WTC11 (cell line): ENCODE data around the gene TMEM178B.

Source experiments
- RELA ChIP-seq: sonication (generic); formaldehyde crosslinking; IDR thresholded peaks from 2 replicates; pipeline ENCODE4 v1.8.1; 2022; ENCODE audit warnings: missing genetic modification reagents, mild to moderate bottlenecking, borderline replicate concordance
- SP1 ChIP-seq: sonication (generic); formaldehyde crosslinking; conservative IDR thresholded peaks from 2 replicates; pipeline ENCODE4 v1.8.1; 2022; ENCODE audit warnings: missing genetic modification reagents

GRCh38 chr7:141203177-141203576 lies 129.3 kb downstream of the TMEM178B start:
- TF ChIP-seq SP1 (no peak), RELA (CRISPR knock-in tag) (no peak)
